ENCODE results near the gene GLIS2.

Gene GLIS2

GRCh38 chr16:4273858-4274311, 42.0 kb upstream of the GLIS2 start:
- peak; percentile 27; the same call in 1 of the 2 replicates for TF ChIP-seq CTCF (IDR thresholded peaks at IDR 0.05)
- no peak for TF ChIP-seq ZFX (IDR thresholded peaks at IDR 0.05; ENCODE audit: borderline replicate concordance)
- H3K27ac ChIP-seq, result peak overlapping the region; percentile 95

GRCh38 chr16:4275861-4276260, 40.0 kb upstream of the GLIS2 start:
- no peak for TF ChIP-seq ZFX (IDR thresholded peaks at IDR 0.05; ENCODE audit: borderline replicate concordance)
- no peak for TF ChIP-seq CTCF (IDR thresholded peaks at IDR 0.05)
- no peak overlapping the region for H3K27ac ChIP-seq

- H3K27ac ChIP-seq, result no peak overlapping the region
- TF ChIP-seq ZFX (IDR thresholded peaks at IDR 0.05; ENCODE audit: borderline replicate concordance), result no peak
- no peak for TF ChIP-seq CTCF (IDR thresholded peaks at IDR 0.05)
Measured at GRCh38 chr16:4277987-4278513, 37.8 kb upstream of the GLIS2 start.

- no peak for TF ChIP-seq ZFX (IDR thresholded peaks at IDR 0.05; ENCODE audit: borderline replicate concordance)
- no peak for TF ChIP-seq CTCF (IDR thresholded peaks at IDR 0.05)
Measured at GRCh38 chr16:4280625-4281024, 35.2 kb upstream of the GLIS2 start.

GRCh38 chr16:4283441-4283840, 32.4 kb upstream of the GLIS2 start:
- no peak overlapping the region for H3K27ac ChIP-seq
- TF ChIP-seq ZFX (IDR thresholded peaks at IDR 0.05; ENCODE audit: borderline replicate concordance), result no peak
- no peak for TF ChIP-seq CTCF (IDR thresholded peaks at IDR 0.05)

More at GRCh38 chr16:4280625-4281024, 35.2 kb upstream of the GLIS2 start:
- no peak overlapping the region for H3K27ac ChIP-seq

- no peak overlapping the region for H3K27ac ChIP-seq
- TF ChIP-seq CTCF (IDR thresholded peaks at IDR 0.05) (no peak), ZFX (IDR thresholded peaks at IDR 0.05; ENCODE audit: borderline replicate concordance) (no peak)
Measured at GRCh38 chr16:4283939-4284338, 31.9 kb upstream of the GLIS2 start.

GRCh38 chr16:4285167-4285566, 30.7 kb upstream of the GLIS2 start:
- TF ChIP-seq ZFX (IDR thresholded peaks at IDR 0.05; ENCODE audit: borderline replicate concordance) (no peak), CTCF (IDR thresholded peaks at IDR 0.05) (no peak)

More at GRCh38 chr16:4285167-4285566, 30.7 kb upstream of the GLIS2 start:
- H3K27ac ChIP-seq, result no peak overlapping the region

Measured in 22Rv1 (cell line).